Measurements from ENCODE around the gene NOC2L. TPM values are rescaled to one million over a fixed set of nuclear protein-coding genes. Genes with fewer than 3 reads are reported as not detected.
A peak's percentile ranks its signal among the peaks of the same experiment; 100 is the strongest.

Gene NOC2L
- total and polyA plus RNA-seq, 5 donors: 43.6 to 48.6 (median 45.4) TPM

DNA sequence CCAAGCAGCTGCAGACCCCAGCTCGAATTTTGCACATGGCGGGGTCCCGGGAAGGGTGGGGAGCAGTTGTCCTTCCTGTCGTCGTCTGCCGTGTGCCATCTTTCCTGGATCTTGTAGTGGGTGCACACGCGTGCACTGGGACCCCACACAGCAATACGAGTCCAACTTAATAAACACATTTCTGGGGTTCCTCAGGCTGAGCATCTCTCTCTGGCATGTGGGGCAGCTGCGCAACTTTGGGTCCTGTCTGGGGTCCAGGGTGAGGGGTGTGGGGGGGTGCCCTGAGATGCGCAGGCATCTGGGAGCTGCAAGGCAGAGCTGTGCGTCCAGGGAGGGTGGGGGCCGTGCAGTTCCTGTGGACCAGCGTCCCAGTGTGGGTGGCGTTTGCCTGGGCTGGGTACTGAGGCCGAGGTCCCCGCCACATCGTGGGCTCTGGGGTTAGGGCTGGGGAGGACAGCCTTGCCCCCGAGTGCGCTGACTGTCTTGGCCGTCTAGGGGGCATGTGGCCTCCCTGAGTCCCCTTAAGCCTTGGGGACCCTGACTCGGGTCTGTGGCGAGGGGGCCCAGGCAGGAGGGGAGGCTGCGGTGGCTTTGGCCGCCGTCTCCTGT lies 6.6 kb upstream of the NOC2L start:
- Histone ChIP-seq H3K4me3 (ENCODE audit: low read length) (no peak overlapping the region), H3K4me1 (ENCODE audit: control insufficient read depth, insufficient read depth, low read length) (no peaks in the 10 kb centered on the region), H3K9me3 (ENCODE audit: control insufficient read depth, low read length) (no peaks in the 10 kb centered on the region), H3K27ac (ENCODE audit: low read length) (no peak overlapping the region), H3K27me3 (ENCODE audit: control insufficient read depth, insufficient read depth) (no peaks in the 10 kb centered on the region)
- ATAC-seq (no peak), DNase-seq (peak; percentile 20 to 54 (median 37))
- intact Hi-C loops (cut with DNase I): no loop called here
- WGBS: 82% methylated on average over 26 of the region's 26 CpGs

DNA sequence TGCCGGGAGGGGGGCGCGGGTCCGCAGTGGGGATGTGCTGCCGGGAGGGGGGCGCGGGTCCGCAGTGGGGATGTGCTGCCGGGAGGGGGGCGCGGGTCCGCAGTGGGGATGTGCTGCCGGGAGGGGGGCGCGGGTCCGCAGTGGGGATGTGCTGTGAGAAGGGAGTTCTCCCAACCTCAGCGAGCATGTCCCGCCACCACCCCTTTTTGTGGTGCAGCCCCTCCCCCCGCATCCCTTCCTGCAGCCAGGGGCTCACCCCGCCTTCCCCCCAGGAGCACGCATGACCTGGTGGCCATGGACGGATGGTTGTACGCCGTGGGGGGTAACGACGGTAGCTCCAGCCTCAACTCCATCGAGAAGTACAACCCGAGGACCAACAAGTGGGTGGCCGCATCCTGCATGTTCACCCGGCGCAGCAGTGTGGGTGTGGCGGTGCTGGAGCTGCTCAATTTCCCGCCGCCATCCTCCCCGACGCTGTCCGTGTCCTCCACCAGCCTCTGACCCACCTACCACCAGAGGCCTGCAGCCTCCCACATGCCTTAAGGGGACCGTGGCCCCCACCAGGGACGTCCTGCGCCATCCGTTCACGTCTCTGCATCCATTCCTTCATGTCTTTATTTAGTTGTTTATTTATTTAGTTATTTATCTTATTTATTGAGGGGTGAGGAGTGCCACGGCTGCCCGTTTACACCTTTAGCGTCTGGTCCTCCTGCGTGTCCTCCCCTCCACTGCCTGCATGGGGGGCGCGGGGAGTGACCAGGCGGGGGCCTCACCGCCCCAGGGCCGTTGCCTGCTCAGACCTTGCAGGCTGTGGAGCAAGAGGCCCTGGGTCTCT lies 5.9 kb upstream of the NOC2L start:
- no peaks in the 10 kb centered on the region for H3K9me3 ChIP-seq (ENCODE audit: control insufficient read depth, low read length)
- ATAC-seq (no peak), DNase-seq (peak in 2 of 3 donors; percentile 37 to 38)
- H3K4me3 ChIP-seq (ENCODE audit: low read length): no peak overlapping the region
- no peak overlapping the region for H3K27ac ChIP-seq (ENCODE audit: low read length)
- intact Hi-C loops (cut with DNase I): no loop called here
- H3K4me1 ChIP-seq (ENCODE audit: control insufficient read depth, insufficient read depth, low read length): no peaks in the 10 kb centered on the region
- H3K27me3 ChIP-seq (ENCODE audit: control insufficient read depth, insufficient read depth): no peaks in the 10 kb centered on the region
- WGBS: 92% methylated on average over 42 of the region's 51 CpGs

DNA sequence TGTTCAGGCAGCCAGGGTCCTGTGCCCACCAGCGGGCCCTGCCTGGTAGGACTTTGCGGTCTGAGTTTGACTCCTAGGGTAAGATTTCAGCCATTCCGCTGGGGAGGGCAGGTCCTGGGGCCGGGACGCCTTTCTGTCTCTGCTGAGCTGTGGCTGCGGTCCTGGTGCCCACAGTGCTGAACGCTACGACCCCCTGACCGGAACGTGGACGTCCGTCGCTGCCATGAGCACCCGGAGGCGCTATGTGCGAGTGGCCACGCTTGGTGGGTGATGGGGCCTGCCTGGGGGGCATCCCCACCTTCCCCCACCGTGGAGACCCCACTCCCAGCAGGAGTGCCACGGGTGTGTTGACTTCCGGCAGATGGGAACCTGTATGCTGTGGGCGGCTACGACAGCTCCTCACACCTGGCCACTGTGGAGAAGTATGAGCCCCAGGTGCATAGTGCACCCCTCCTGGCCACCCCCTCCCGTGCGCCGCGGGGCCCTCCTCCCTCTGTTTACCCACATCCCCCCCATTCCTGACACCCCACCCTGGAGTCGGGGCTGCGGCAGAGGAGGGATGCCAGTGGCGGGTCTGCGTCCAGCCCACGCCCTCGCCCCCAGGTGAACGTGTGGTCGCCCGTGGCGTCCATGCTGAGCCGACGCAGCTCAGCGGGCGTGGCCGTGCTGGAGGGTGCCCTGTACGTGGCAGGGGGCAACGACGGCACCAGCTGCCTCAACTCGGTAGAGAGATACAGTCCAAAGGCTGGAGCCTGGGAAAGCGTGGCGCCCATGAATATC lies 4.9 kb upstream of the NOC2L start:
- no peaks in the 10 kb centered on the region for H3K9me3 ChIP-seq (ENCODE audit: control insufficient read depth, low read length)
- no peak overlapping the region for H3K27ac ChIP-seq (ENCODE audit: low read length)
- intact Hi-C loops (cut with DNase I): no loop called here
- no peaks in the 10 kb centered on the region for H3K27me3 ChIP-seq (ENCODE audit: control insufficient read depth, insufficient read depth)
- WGBS: 93% methylated on average over 47 of the region's 47 CpGs
- DNase-seq (peak; percentile 18 to 65 (median 36)), ATAC-seq (no peak)
- no peak overlapping the region for H3K4me3 ChIP-seq (ENCODE audit: low read length)
- H3K4me1 ChIP-seq (ENCODE audit: control insufficient read depth, insufficient read depth, low read length): no peaks in the 10 kb centered on the region

DNA sequence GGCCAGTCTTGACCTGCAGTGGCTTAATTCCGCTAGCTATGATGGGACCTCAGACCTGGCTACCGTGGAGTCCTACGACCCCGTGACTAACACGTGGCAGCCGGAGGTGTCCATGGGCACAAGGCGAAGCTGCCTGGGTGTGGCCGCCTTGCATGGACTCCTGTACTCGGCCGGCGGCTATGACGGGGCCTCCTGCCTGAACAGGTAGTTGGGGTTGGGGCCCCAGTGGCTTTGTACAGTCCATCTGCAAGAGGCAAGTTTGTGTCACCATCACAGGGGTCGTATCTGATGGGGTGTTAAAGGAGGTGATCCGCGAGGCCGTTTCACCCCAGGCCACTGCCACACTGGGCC lies 4.2 kb upstream of the NOC2L start:
- Histone ChIP-seq H3K27ac (ENCODE audit: low read length) (no peak overlapping the region), H3K4me1 (ENCODE audit: control insufficient read depth, insufficient read depth, low read length) (no peaks in the 10 kb centered on the region), H3K4me3 (ENCODE audit: low read length) (no peak overlapping the region), H3K27me3 (ENCODE audit: control insufficient read depth, insufficient read depth) (no peaks in the 10 kb centered on the region), H3K9me3 (ENCODE audit: control insufficient read depth, low read length) (no peaks in the 10 kb centered on the region)
- WGBS: 93% methylated on average over 16 of the region's 16 CpGs
- intact Hi-C loops (cut with DNase I): no loop called here
- ATAC-seq (no peak), DNase-seq (no peak)

DNA sequence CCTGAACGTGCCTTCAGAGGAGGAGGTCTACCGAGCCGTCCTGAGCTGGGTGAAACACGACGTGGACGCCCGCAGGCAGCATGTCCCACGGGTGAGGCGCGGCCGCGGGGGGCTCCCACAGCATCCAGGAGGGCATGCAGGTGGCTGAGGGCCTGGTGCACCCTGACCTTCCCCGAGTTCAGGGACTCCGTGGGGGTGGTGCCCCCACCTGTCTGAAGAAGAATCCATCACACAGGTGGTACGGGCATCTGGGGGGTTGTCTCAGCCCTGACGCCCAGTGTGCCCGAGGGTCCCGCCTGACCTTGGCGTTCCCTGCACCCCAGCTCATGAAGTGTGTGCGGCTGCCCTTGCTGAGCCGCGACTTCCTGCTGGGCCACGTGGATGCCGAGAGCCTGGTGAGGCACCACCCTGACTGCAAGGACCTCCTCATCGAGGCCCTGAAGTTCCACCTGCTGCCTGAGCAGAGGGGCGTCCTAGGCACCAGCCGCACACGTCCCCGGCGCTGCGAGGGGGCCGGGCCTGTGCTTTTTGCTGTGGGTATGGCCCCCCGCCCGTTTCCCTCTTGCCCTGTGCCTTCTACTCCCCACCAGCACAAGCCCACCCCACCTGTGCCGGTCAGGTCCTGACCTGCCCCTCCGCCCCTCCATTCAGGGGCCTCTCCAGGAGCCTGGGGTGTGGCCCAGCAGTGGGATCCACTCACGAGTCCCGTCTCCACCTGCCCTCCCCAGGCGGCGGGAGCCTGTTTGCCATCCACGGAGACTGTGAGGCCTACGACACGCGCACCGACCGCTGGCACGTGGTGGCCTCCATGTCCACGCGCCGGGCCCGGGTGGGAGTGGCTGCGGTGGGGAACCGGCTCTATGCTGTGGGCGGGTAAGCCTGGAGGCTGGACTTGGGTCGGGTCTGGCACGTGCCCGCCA lies 3.6 kb upstream of the NOC2L start:
- H3K9me3 ChIP-seq (ENCODE audit: control insufficient read depth, low read length): no peaks in the 10 kb centered on the region
- H3K4me3 ChIP-seq (ENCODE audit: low read length): no peak overlapping the region
- DNase-seq: no peak
- no peak for ATAC-seq
- intact Hi-C loops (cut with DNase I): no loop called here
- 95% methylated on average over 57 of the region's 57 CpGs for WGBS
- no peaks in the 10 kb centered on the region for H3K4me1 ChIP-seq (ENCODE audit: control insufficient read depth, insufficient read depth, low read length)
- H3K27me3 ChIP-seq (ENCODE audit: control insufficient read depth, insufficient read depth): no peaks in the 10 kb centered on the region
- H3K27ac ChIP-seq (ENCODE audit: low read length): no peak overlapping the region

DNA sequence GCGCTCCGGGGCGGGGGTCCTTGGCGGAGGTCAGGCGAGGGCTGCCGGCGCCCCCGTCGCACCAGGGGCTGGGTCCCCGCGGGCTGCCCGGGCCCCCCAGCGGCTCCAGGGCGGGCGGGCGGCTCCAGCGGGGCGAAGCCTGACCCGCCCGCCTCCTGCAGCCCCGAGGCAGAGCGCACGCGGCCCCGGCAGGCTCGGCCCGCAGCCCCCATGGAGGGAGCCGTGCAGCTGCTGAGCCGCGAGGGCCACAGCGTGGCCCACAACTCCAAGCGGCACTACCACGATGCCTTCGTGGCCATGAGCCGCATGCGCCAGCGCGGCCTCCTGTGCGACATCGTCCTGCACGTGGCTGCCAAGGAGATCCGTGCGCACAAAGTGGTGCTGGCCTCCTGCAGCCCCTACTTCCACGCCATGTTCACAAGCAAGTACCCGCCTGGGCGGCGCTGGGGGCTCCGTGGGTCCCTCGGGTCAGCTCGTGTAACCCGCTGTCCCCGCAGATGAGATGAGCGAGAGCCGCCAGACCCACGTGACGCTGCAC lies 2.1 kb upstream of the NOC2L start:
- Histone ChIP-seq H3K27me3 (ENCODE audit: control insufficient read depth, insufficient read depth) (no peaks in the 10 kb centered on the region), H3K9me3 (ENCODE audit: control insufficient read depth, low read length) (no peaks in the 10 kb centered on the region), H3K4me3 (ENCODE audit: low read length) (peak overlapping the region; percentile 92), H3K27ac (ENCODE audit: low read length) (no peak overlapping the region), H3K4me1 (ENCODE audit: control insufficient read depth, insufficient read depth, low read length) (no peaks in the 10 kb centered on the region)
- intact Hi-C loops (cut with DNase I): no loop called here
- 37% methylated on average over 56 of the region's 56 CpGs for WGBS
- ATAC-seq (no peak), DNase-seq (peak in 1 of 3 donors; percentile 63)

DNA sequence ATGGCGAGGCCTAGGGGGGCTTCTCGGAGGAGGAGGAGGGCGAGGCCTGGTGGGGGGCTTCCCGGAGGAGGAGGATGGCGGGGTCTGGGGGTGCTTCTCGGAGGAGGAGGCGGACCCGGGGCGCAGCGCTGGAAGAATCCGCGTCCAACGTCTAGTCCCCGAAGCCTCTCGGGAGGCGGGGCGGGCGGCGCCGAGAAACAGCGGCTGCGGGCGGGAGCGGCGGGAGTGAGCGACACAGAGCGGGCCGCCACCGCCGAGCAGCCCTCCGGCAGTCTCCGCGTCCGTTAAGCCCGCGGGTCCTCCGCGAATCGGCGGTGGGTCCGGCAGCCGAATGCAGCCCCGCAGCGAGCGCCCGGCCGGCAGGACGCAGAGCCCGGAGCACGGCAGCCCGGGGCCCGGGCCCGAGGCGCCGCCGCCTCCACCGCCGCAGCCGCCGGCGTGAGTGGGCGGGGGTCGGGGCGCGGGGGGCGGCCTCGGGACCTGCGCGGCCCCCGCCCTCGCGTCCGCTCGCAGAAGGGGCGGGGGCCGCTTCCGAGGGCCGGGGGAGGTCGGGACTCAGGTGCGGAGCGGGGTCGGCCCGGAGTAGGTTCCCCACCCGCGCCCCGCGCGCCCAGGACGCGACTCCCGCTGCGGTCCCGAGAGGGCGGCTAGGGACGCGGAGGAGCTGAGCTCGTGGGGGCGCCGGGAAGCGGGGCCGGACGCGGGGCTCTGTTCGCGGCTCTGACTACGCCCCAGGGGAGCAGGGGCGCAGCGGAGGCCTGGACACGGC lies 1.5 kb upstream of the NOC2L start, which contains the start of gene KLHL17:
Gene KLHL17 (plus strand): TSS at position 222 of the 769 bp plus-strand sequence. CDS start 110 bp downstream, at position 332.
- H3K4me3 ChIP-seq (ENCODE audit: low read length): peak within 1 kb of the TSS; percentile 92
- intact Hi-C loops (cut with DNase I): no loop called here
- H3K27ac ChIP-seq (ENCODE audit: low read length): no peak within 1 kb of the TSS
- WGBS: under 1% methylated on average over 101 of the region's 109 CpGs
- peak; percentile 82 to 92 (median 91) for DNase-seq
- no peaks in the 10 kb centered on the region for H3K9me3 ChIP-seq (ENCODE audit: control insufficient read depth, low read length)
- no peaks in the 10 kb centered on the region for H3K27me3 ChIP-seq (ENCODE audit: control insufficient read depth, insufficient read depth)
- ATAC-seq: peak; percentile 50 to 51
- H3K4me1 ChIP-seq (ENCODE audit: control insufficient read depth, insufficient read depth, low read length): no peaks in the 10 kb centered on the region

DNA sequence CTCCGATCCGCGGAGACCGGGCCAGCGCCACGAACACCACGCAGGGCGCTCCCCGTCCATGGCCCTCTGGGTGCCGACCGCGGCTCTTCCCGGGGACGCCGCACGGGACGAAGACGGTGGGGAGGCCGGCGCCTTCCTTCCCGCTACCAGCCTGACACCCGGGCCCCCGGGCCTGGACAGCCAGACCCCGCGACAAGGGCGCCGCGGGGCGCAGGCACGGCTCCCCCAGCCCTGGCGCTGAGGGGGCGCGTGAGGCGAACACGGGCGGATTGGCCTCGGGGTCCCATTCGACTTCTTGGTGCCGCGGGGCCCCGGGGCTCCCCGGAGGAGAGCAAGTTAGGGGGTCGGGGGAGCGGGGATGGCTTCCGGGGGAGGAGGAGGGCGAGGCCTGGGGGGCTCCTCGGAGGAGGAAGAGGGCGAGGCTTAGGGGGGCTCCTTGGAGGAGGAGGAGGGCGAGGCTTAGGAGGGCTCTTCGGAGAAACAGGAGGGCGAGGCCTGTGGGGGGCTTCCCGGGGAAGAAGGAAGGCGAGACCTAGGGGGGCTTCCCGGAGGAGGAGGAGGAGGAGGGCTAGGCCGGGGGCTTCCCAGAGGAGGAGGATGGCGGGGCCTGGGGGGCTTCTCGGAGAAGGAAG lies 791 bp upstream of the NOC2L start:
- Histone ChIP-seq H3K9me3 (ENCODE audit: control insufficient read depth, low read length) (no peaks in the 10 kb centered on the region), H3K27ac (ENCODE audit: low read length) (no peak overlapping the region), H3K4me3 (ENCODE audit: low read length) (peak overlapping the region; percentile 92), H3K4me1 (ENCODE audit: control insufficient read depth, insufficient read depth, low read length) (no peaks in the 10 kb centered on the region), H3K27me3 (ENCODE audit: control insufficient read depth, insufficient read depth) (no peaks in the 10 kb centered on the region)
- WGBS: 28% methylated on average over 57 of the region's 57 CpGs
- intact Hi-C loops (cut with DNase I): loop anchor here in 1 of 4 donors (10.0 kb wide), 1 partner anchor 55 kb away; no protein-coding TSS in a partner anchor
- DNase-seq (no peak), ATAC-seq (peak in 1 of 2 donors; percentile 8)

DNA sequence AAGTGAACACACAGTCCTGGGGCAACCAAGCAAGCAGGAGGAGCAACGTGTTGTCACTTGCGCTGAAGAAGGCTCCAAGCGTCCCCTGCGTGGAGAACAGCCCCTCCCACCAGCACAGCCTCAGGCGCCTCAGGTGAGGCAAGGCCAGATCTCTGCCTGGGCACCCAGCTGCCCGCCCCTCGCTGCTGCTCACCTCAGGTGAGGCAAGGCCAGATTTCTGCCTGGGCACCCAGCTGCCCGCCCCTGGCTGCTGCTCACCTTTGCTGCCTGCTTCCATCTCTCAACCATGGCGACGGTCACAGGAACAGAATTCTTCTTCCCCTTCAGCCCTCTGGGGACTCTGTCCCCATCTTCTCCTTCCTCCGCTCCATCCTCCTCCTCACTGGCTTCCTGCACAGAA lies 2.4 kb downstream of the NOC2L start:
- Histone ChIP-seq H3K4me3 (ENCODE audit: low read length) (no peak overlapping the region), H3K4me1 (ENCODE audit: control insufficient read depth, insufficient read depth, low read length) (no peaks in the 10 kb centered on the region), H3K27ac (ENCODE audit: low read length) (no peak overlapping the region), H3K9me3 (ENCODE audit: control insufficient read depth, low read length) (no peaks in the 10 kb centered on the region), H3K27me3 (ENCODE audit: control insufficient read depth, insufficient read depth) (no peaks in the 10 kb centered on the region)
- DNase-seq (no peak), ATAC-seq (no peak)
- 91% methylated on average over 11 of the region's 11 CpGs for WGBS
- intact Hi-C loops (cut with DNase I): loop anchor here in 1 of 4 donors (10.0 kb wide), 1 partner anchor 52 kb away; no protein-coding TSS in a partner anchor

Data from right cardiac atrium (tissue), 5 donors.